ENCODE measurements around the gene OR52D1.

DNA sequence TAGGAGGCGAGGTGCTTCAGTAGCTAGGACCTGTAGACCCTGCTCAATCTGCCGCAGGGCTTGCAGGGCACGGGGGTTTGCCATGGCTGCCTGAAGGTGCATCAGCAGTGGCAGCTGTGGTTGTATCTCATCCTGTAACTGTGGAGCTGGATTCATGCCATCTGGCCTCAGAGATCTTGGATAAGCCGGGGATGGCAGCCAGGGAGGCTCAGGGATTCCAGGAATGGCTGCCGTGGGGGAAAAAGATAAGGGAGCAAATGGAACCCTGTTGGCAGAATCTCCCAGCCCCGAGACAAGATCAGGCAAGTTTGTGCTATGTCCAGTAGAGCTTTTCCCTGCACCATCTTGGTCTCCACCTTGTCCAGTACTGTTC lies 19.4 kb downstream of the OR52D1 start:
- TF ChIP-seq, protein P1, sequence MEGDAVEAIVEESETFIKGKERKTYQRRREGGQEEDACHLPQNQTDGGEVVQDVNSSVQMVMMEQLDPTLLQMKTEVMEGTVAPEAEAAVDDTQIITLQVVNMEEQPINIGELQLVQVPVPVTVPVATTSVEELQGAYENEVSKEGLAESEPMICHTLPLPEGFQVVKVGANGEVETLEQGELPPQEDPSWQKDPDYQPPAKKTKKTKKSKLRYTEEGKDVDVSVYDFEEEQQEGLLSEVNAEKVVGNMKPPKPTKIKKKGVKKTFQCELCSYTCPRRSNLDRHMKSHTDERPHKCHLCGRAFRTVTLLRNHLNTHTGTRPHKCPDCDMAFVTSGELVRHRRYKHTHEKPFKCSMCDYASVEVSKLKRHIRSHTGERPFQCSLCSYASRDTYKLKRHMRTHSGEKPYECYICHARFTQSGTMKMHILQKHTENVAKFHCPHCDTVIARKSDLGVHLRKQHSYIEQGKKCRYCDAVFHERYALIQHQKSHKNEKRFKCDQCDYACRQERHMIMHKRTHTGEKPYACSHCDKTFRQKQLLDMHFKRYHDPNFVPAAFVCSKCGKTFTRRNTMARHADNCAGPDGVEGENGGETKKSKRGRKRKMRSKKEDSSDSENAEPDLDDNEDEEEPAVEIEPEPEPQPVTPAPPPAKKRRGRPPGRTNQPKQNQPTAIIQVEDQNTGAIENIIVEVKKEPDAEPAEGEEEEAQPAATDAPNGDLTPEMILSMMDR (IDR thresholded peaks at IDR 0.05), result no peak
- TF ChIP-seq EP300 (IDR thresholded peaks at IDR 0.05) (no peak), POLR2A (IDR thresholded peaks at IDR 0.05) (no peak), POLR2AphosphoS5 (IDR thresholded peaks at IDR 0.05) (no peak)

All from gastroesophageal sphincter (tissue), 3 donors.